Left colon (tissue), 2 donors: ENCODE measurements around the gene RASSF5. TPM values are rescaled to one million over a fixed set of nuclear protein-coding genes. Genes with fewer than 3 reads are reported as not detected.

ENCODE experiments used
- ATAC-seq: fragments of 200-7000 bp; cut with Tn5 transposase; one replicate; pipeline ENCODE4 v1.9.1; 2020; ENCODE audit warnings: mild to moderate bottlenecking, moderate library complexity
- DNase-seq, 2 donors: peaks; one replicate each; pipeline ENCODE4 v3.0.0-alpha.2; 2020
- intact Hi-C, 2 donors: fragments of 100-400 bp; cut with DNase I in 1 of 2; cut with micrococcal nuclease in 1 of 2; formaldehyde crosslinking; loops; one replicate each; pipeline versions ENCODE4 v1.11.2 to v1.14.0; 2022; cut with DNase I, micrococcal nuclease
- total RNA-seq, 2 donors: library from RNA; stranded (reverse); fragmentation: NEBNext Ultra II Directional; extraction: Animal tissue kit (Norgen Biotek cat#: 25700); gene quantifications; one replicate each; pipeline ENCODE4 v1.2.1, GENCODE V29; 2021
- donor health status: DM: no; HTN: no; CAD: no.
- donor health status: DM: yes; HTN: yes; CAD: no.

RASSF5 gene
- total RNA-seq, 2 donors from 2014 or later, result 3.3 to 7.7 TPM

- no peak for ATAC-seq
- no peak for DNase-seq
- intact Hi-C loops, result loop anchor here in 1 of 2 donors (5.0 kb wide), 1 partner anchor 91 kb away; no protein-coding TSS in a partner anchor
Measured at GRCh38 chr1:206491616-206492015, 15.7 kb upstream of the RASSF5 start.

- ATAC-seq, result no peak
- intact Hi-C loops, result loop anchor here in 1 of 2 donors (5.0 kb wide), 1 partner anchor 90 kb away; no protein-coding TSS in a partner anchor
- DNase-seq, result no peak
Measured at GRCh38 chr1:206492589-206492988, 14.7 kb upstream of the RASSF5 start.

GRCh38 chr1:206493279-206493678, 14.1 kb upstream of the RASSF5 start:
- intact Hi-C loops, result loop anchor here in 1 of 2 donors (5.0 kb wide), 1 partner anchor 89 kb away; no protein-coding TSS in a partner anchor

GRCh38 chr1:206495011-206495461, 12.3 kb upstream of the RASSF5 start:
- DNase-seq, result no peak
- intact Hi-C loops, result no loop called here
- no peak for ATAC-seq

More at GRCh38 chr1:206493279-206493678, 14.1 kb upstream of the RASSF5 start:
- ATAC-seq (no peak), DNase-seq (no peak)

- DNase-seq (no peak), ATAC-seq (no peak)
- intact Hi-C loops, result no loop called here
Measured at GRCh38 chr1:206495493-206496046, 11.8 kb upstream of the RASSF5 start.

GRCh38 chr1:206496131-206496793, 11.1 kb upstream of the RASSF5 start:
- ATAC-seq (no peak), DNase-seq (no peak)
- intact Hi-C loops, result no loop called here

GRCh38 chr1:206497363-206497762, 10.0 kb upstream of the RASSF5 start:
- intact Hi-C loops, result no loop called here
- ATAC-seq, result no peak
- no peak for DNase-seq

GRCh38 chr1:206497774-206498173, 9.6 kb upstream of the RASSF5 start:
- ATAC-seq (no peak), DNase-seq (no peak)
- intact Hi-C loops, result no loop called here

- intact Hi-C loops, result no loop called here
- ATAC-seq (no peak), DNase-seq (no peak)
Measured at GRCh38 chr1:206498685-206499084, 8.6 kb upstream of the RASSF5 start.

- intact Hi-C loops, result no loop called here
- no peak for DNase-seq
- no peak for ATAC-seq
Measured at GRCh38 chr1:206500046-206500445, 7.3 kb upstream of the RASSF5 start.

- ATAC-seq (no peak), DNase-seq (no peak)
- intact Hi-C loops, result no loop called here
Measured at GRCh38 chr1:206501881-206502280, 5.5 kb upstream of the RASSF5 start.

GRCh38 chr1:206502403-206502802, 4.9 kb upstream of the RASSF5 start:
- ATAC-seq (no peak), DNase-seq (no peak)
- intact Hi-C loops, result no loop called here

- ATAC-seq (no peak), DNase-seq (no peak)
- intact Hi-C loops, result no loop called here
Measured at GRCh38 chr1:206502812-206503211, 4.5 kb upstream of the RASSF5 start.

- ATAC-seq (no peak), DNase-seq (peak in 1 of 2 donors; percentile 46)
- intact Hi-C loops, result no loop called here
Measured at GRCh38 chr1:206503591-206504362, 3.6 kb upstream of the RASSF5 start.

- no peak for ATAC-seq
- no peak for DNase-seq
- intact Hi-C loops, result no loop called here
Measured at GRCh38 chr1:206504363-206504713, 3.0 kb upstream of the RASSF5 start.

GRCh38 chr1:206505702-206506355, 1.5 kb upstream of the RASSF5 start:
- intact Hi-C loops, result no loop called here
- DNase-seq, result no peak
- ATAC-seq, result no peak

- intact Hi-C loops, result no loop called here
- peak; percentile 43 for ATAC-seq
- peak in 1 of 2 donors; percentile 38 for DNase-seq
Measured at GRCh38 chr1:206506405-206507283, 687 bp upstream of the RASSF5 start.

GRCh38 chr1:206508130-206508889, 979 bp downstream of the RASSF5 start:
- intact Hi-C loops, result no loop called here
- ATAC-seq (peak; percentile 18), DNase-seq (no peak)
